Ishikawa (cell line): Measurements from ENCODE around the gene CATSPERB.

ENCODE experiments used
- CEBPB ChIP-seq: IDR thresholded peaks from 2 replicates; pipeline ENCODE4 v1.6.1; 2012
- CREB1 ChIP-seq: IDR thresholded peaks from 2 replicates; pipeline ENCODE4 v1.6.1; 2012; ENCODE audit warnings: low read depth
- EGR1 ChIP-seq: IDR thresholded peaks from 2 replicates; pipeline ENCODE4 v1.6.1; 2012
- EP300 ChIP-seq: IDR thresholded peaks from 2 replicates; pipeline ENCODE4 v1.6.1; 2012; ENCODE audit warnings: borderline replicate concordance
- FOXM1 ChIP-seq: IDR thresholded peaks from 2 replicates; pipeline ENCODE4 v1.6.1; 2012; ENCODE audit warnings: low read depth, borderline replicate concordance
- NFIC ChIP-seq: IDR thresholded peaks from 2 replicates; pipeline ENCODE4 v1.6.1; 2012
- RAD21 ChIP-seq: IDR thresholded peaks from 2 replicates; pipeline ENCODE4 v1.6.1; 2012; ENCODE audit warnings: low read depth
- REST ChIP-seq: IDR thresholded peaks from 2 replicates; pipeline ENCODE4 v1.6.1; 2012; ENCODE audit warnings: low read depth, mild to moderate bottlenecking
- TAF1 ChIP-seq: IDR thresholded peaks from 2 replicates; pipeline ENCODE4 v1.6.1; 2012; ENCODE audit warnings: low read depth, mild to moderate bottlenecking
- TCF12 ChIP-seq: IDR thresholded peaks from 2 replicates; pipeline ENCODE4 v1.6.1; 2012; ENCODE audit warnings: low read depth
- TEAD4 ChIP-seq: IDR thresholded peaks from 2 replicates; pipeline ENCODE4 v1.6.1; 2012
- YY1 ChIP-seq: IDR thresholded peaks from 2 replicates; pipeline ENCODE4 v1.6.1; 2012; ENCODE audit warnings: low read depth
- ZBTB7A ChIP-seq: IDR thresholded peaks from 2 replicates; pipeline ENCODE4 v1.6.1; 2012; ENCODE audit warnings: low read depth
- TF ChIP-seq, protein P1 (sequence below): IDR thresholded peaks from 2 replicates; pipeline ENCODE4 v1.6.1; 2012
- TF ChIP-seq, protein P2 (sequence below): IDR thresholded peaks from 2 replicates; pipeline ENCODE4 v1.6.1; 2012

Gene CATSPERB

DNA sequence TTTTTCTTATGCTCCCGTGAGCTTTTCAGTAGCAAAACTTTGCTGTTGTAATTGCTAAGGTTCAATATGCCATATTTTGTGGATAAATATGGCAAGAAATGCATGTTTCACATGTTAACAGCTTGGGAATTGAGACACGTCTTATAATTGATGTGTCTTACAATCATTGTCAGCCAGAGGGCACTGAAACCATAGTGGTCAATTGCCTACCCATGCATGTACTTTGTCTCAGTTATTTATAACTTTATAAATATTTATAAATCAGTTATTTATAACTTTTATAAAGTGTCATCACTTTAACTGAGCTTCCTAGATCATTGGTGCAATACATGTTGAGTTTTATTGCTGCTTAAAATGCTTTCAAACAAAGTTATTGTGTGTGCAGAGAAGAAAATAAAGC lies 82.0 kb downstream of the CATSPERB start:
- no peak for TF ChIP-seq TCF12
- TF ChIP-seq RAD21: peak; percentile 79

DNA sequence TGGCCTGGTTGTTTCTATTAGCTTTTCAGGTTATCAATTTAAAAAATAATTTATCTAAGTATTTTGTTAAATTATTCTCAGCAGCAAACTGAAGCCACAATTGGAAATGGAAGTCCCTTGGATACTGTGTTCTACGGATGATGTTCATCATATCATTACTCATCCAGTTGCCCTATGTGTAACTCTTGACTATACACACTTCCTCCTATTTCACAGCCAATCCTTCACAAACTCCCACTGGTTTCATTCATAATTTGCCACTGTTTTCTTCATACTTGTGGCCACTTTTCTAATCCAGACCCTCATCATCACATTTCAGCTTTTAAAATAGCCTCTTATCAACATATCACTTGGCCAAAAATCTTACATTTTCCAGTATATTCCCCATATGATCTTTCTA lies 84.0 kb downstream of the CATSPERB start:
- TF ChIP-seq NFIC: no peak
- TF ChIP-seq TCF12: no peak
- TF ChIP-seq, protein P1, sequence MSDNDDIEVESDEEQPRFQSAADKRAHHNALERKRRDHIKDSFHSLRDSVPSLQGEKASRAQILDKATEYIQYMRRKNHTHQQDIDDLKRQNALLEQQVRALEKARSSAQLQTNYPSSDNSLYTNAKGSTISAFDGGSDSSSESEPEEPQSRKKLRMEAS: no peak
- TF ChIP-seq EGR1: no peak
- no peak for TF ChIP-seq REST
- TF ChIP-seq RAD21: no peak

DNA sequence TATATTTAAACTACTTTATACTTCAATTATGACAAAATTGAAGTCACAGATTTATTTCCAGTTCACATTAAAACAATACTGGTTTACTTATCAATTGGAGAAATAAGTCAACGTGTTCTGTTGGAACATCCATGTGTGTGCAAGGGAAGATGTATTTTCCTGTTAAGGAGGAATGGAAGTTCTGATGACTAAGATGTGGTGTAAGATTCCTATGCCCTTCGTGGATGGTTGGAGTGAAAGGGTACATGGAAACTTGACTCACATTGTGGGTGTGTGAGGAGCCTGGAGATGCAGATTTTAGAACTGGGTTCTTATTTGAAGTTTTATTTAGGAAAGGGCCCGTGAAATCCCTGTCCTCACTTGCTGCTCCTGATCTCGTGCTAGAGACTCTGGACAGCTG lies 95.3 kb downstream of the CATSPERB start:
- TF ChIP-seq TAF1: no peak

- TF ChIP-seq CREB1 (no peak), ZBTB7A (no peak), TCF12 (no peak), EP300 (no peak), CEBPB (no peak), RAD21 (no peak), REST (no peak), TEAD4 (no peak), NFIC (no peak), YY1 (no peak), FOXM1 (no peak), EGR1 (no peak)
- TF ChIP-seq, protein P2, sequence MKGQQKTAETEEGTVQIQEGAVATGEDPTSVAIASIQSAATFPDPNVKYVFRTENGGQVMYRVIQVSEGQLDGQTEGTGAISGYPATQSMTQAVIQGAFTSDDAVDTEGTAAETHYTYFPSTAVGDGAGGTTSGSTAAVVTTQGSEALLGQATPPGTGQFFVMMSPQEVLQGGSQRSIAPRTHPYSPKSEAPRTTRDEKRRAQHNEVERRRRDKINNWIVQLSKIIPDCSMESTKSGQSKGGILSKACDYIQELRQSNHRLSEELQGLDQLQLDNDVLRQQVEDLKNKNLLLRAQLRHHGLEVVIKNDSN: no peak
- TF ChIP-seq, protein P1: no peak
Measured at GRCh38 chr14:91624757-91625156, 107.1 kb downstream of the CATSPERB start.

GRCh38 chr14:91614187-91614586 lies 117.7 kb downstream of the CATSPERB start:
- TF ChIP-seq CREB1: no peak
- TF ChIP-seq FOXM1: no peak
- no peak for TF ChIP-seq ZBTB7A
- TF ChIP-seq CEBPB: no peak
- no peak for TF ChIP-seq NFIC
- TF ChIP-seq TCF12: no peak
- TF ChIP-seq, protein P1: no peak
- no peak for TF ChIP-seq REST
- TF ChIP-seq EGR1: no peak
- no peak for TF ChIP-seq TEAD4
- TF ChIP-seq RAD21: no peak
- no peak for TF ChIP-seq YY1
- TF ChIP-seq, protein P2: no peak
- no peak for TF ChIP-seq TAF1
- no peak for TF ChIP-seq EP300
